HG03354 (cell line): ENCODE results near the gene VWA3B.

Source experiments
- ATAC-seq: cut with Tn5 transposase; IDR thresholded peaks from one replicate; pipeline ENCODE4 v1.9.1; 2021; ENCODE audit warnings: mild to moderate bottlenecking; ENCODE audit not compliant: unreplicated experiment, poor library complexity, severe bottlenecking

VWA3B gene

DNA sequence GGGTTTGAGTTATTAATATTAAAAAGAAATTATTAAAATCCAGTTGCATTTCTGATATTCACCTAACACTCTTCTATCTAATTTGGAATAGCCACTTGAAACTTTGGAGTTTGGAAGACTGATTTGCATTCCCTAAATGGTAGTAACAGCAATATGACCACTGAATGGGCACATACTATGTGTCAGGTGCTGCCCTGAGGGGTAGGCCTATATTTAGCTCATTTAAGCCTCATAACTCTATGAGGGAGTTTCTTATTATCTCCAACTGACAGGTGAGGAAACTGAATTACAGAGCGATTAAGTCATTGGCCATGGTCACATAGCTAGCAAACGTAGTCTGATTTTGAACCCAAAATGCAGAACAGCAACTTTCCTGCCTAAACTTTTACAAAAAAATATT is 77.3 kb downstream of the VWA3B start:
- no peak for ATAC-seq

DNA sequence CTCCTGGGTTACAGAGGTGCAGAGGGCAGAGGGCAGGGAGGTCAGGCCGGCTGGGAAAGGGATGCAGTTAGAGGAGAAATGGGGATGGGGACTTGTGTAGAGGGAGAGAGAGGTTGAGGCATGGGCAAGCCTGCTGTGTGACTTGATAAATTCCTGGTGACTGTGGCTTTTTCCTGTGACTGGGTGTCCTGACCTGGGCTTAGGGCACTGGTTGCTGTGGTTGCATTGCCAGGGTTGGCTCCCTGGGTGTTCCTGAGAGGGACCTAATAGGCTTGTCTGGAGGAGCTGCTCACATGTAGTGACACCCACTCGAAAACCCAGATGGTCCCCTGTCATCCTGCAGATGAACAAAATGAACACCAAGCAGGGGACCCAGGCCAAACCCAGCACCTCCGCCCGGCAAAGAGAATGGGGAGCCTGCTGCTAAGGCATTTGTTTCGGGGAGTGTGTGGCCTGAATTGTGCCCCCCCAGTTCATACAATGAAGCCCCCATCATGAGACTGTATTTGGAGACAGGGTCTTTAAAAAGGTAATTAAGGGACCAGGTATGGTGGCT is 78.6 kb downstream of the VWA3B start:
- no peak for ATAC-seq

DNA sequence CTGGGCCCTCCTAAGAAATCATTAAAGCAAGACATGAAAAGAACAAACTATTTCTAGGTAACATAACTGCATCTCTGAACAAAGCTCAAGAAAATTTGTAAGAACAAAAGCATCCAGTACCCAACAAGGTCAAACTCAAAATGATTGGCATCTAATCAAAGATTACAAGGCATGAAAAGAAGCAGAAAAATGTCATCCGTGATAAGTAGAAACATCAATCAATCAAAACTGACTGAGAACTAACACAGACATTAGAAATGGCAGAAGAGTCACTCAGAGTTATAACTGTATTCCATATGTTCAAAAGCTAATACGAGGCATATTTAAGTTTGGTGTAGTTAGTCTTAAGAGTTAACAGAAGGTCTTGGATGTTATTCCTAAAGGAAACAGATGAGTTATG is 80.9 kb downstream of the VWA3B start:
- no peak for ATAC-seq

DNA sequence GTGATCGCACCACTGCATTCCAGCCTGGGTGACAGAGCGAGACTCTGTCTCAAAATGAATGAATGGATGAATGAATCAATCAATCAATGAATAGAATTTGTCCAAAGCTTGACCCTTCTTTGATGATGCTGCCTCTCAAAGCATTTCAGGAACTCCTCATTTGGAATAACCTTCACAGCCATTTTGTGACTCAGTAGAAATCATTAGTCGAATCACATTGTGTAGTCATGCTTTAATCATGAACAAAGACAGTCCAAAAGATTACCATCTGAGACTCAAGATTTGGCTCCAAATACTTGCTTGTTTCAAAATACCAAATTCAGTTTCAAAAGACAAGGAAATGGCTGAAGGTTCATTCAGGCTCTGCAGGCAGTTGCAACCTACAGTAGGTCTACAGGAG is 83.1 kb downstream of the VWA3B start:
- no peak for ATAC-seq

DNA sequence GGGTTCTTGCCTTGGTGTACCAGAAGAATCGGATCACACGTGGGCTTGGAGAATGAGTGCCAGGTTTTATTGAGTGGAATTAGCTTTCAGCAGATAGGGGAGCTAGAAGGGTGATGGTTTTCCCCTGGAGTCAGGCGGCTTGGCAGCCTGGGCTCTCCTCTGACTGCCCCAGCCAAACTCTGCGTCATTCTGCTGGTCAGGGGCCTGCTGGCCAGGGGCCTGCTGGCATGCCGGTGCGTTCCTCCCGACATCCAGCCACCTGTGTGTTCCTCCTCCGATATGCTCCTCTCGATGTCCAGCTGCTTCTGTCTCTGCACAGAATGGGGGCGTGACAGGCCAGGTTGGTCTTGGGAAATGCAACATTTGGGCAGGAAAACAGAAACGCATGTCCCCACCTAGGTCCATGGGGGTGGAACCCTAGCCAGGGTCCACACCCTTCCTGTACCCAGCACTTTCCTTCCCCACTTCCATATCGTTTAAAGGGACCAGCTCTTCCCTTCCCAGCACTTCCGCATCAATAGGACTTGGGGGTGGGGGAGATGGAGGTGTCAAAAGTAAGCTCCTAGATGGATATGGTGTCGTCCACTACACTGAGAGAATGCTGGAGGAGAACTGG is 85.3 kb downstream of the VWA3B start:
- no peak for ATAC-seq

DNA sequence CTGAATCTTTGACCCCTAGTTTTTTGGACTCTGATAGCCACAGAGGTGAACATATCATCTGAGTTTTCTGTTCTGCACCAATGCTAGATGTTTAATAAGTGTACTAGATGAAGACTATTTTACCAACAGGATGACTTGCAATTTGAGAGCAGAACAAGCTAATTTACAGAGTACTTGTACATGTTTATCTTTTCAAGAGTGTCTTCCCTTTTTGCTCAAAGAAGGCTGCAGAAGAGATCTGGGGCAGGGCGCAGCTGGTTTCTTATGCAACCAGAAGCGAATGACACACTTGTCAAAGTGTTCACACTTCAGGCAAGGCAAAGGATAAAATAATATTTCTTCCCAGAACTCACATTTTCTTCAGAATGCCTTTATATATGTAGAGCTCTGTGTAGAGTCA is 86.0 kb downstream of the VWA3B start:
- ATAC-seq = no peak

DNA sequence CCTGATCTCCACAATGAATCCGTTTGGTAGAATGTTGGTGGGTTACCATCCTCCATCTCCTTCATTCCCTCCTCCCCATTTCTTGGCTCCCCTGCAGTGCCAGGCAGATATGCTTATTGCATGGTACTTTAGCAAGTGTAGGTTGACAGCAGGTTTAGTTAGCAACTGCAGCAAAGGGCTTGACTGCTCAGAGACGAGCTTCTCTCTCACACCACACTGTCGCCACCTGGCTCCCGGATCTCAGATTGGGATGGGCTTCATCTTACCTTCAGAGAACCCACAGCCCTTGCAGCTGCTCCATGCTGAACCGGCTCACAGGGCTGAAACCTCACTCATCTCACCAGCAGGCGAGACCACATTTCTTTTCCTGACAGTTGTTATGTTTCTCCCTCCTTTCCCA is 88.8 kb downstream of the VWA3B start:
- no peak for ATAC-seq

DNA sequence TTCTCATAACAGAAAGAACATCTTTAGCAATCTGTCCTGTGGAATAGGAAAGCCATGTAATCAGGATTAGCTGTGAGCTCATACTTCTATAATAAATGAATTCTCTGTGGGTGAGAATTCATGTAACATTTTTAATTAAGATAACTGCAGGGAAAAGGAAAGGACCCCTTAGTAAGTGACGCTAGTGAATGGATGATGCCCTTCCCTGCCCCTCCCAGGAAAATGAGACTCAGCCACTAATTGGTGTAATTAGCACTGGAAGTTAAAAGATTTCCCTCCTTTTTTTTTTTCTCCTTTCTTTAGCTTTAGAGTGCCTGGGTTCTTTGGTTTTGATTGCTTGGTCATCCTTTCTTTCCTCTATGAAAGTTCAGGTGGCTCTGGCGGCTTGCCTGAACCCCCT is 90.3 kb downstream of the VWA3B start:
- no peak for ATAC-seq

DNA sequence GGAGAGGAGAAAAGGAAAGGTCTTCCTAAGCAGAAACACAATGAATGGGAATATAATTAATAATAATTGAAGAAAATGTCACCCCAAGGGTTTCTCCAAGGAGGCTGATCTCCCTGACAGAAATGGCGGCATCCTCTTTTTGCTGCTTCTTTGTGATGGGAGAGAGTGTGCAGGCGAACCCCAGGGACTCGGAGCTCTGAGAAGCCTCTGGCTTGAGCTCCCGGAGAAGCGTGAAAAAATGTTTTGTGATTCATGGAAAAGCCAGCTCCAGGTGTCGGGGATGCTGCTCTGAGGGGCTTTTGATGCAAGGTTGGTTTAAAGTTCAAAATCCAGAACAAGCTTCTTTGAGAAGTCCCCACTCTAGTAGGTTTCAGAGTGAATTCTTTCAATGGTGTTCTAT is 91.0 kb downstream of the VWA3B start:
- ATAC-seq = no peak

DNA sequence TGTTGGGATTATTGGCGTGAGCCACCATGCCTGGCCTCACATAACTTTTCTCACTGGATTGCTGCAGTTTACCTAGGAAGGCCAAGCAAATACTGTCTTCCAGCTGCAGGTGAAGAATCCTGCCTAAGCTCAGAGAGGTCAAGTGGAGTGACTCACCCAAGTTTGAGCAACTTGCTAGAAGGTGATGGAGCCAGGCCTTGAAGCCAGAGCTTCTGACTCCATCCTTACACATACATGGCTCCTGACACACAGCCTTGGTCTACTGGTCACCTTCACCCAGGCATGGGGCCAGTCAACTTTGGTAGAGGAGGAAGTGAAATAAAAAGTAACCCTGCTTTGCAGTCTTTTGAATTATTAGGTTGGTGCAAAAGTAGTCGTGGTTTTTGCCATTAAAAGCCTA is 93.5 kb downstream of the VWA3B start:
- ATAC-seq = no peak

DNA sequence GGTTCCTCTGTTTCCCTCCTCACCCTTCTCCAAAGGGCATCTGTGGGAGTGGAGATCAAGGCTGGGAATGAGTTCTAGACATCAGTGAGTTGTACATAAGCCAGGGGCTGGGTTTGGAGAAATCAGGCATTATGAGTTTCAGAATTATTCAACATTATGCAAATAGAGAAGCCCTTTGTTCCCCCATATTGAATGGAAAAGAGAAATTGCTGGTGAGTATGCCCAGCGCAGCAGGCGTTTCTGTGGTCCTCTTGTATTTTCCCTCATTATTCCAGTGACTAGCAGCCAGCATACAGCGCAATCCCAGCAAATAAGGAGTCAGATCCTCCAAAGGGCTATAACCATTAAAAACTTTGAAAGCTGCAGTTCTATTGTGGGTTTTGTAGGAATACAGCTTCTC is 94.4 kb downstream of the VWA3B start:
- ATAC-seq = no peak

DNA sequence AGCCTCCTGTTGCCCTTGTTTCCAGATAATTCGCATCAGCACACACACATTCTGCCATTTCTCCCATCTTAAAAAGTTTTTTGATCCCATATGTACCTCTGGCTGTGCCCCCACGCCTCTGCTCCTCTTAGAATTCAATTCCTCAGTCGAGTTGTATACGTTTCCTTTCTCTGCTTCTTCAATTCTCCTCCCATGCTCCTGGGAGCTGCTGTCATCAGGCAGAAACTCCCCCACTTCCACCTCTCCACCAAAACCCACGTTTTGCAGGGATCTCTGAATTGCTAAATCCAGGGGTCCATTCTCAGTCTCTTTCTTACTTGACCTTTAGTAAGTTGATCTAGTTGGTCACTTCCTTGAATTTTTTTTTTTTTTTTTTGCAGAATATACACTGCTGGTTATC is 98.8 kb downstream of the VWA3B start:
- no peak for ATAC-seq

DNA sequence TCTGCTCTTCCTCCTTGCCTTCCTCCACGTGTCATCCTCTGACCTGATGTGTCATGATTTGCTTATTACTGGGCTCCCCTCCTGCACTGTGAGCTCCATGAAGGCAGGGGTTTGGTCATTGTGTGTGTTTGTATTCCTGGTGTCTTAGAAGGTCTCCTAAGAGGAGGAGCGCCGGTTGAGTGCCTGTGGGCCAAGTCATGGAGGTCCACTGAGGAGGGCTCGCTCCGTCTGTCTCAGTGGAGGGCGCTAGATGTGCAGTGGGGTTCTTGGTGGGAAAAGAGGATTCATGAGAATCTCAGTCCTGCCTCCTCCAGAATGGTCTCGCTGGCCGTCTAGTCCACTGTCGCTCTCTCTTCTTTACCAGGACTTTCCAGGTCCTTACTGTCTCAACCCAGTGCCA is 100.2 kb downstream of the VWA3B start:
- no peak for ATAC-seq

DNA sequence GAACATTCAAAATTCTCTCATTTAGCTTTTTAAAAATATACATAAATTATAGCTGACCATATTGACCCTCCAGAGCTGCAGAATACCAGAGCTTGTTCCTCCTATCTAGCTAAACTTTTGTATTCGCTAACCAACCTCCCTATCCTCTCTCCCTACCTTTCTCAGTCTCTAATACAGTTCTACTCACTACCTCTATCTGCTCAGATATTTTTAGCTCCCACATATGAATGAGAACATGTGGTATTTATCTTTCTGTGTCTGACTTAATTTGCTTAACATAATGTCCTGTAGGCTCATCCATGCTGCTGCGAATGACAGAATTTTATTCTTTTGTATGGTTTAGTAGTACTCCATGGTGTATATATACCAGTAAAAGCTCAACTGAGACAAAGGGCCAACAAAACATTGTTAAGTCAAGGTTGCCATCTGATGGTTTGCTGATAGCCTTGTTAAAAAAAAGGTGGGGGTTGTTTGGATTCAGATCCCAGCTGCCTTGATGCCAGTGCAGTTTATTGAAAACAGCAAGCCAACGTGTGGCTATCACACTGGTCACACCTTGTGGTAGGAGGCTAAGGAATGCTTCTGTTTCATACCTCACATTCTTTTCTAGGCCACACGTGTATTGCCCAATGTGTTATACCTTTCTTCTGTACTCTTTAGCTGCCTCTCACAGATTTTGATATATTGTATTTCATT is 101.5 kb downstream of the VWA3B start:
- no peak for ATAC-seq

DNA sequence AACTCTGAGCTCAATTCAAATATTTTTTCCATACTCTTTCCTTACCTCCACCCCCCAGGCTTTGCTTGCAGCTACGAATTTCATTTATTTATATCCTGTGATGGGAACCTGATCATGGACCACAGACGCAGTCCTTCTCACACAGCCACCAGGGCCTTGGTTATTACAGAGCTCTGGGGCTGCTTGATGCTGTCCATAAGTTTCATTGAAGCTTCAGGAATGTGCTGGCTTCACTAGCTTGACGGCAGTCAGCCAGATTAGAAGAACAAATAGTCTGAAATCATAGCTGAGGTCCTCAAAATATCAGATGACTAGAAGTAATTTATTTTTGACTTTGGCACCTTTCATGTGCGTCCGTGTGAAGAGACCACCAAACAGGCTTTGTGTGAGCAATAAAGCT is 104.9 kb downstream of the VWA3B start:
- ATAC-seq = no peak

DNA sequence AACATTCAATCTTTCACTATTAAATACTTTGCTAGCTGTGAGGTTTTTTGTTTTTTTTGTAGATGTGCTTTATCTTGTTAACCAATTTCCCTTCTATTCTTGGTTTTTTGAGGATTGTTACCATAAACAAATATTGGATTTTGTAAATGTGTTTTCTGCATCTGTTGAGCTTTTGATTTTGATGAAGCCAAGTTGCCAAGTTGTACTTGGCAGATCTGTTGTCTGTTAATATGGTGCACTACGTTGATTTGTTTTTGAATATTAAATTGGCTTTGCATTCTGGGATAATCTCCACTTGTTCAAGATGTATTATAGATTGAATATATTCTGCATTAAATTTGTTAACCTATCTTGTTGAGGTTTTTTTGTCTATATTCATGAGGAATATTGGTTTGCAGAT is 114.6 kb downstream of the VWA3B start:
- ATAC-seq = no peak

DNA sequence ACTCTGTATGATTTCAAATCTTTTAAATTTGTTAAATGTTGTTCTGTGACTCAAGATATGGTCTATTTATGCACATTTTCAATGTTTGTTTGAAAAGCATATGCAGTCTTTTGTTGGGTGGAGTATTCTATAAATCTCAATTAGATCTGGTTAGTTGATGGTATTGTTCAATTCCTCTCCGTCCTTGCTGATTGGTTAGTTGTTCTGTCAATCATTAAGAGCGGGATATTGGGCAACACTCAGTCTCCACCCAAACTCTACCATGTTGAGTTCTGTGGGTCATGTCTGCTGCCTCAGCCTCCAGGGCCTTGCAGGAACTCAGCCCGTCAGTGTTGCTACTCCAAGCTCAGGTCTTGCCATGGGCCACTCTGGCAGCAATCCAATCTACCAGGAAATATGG is 118.9 kb downstream of the VWA3B start:
- no peak for ATAC-seq

DNA sequence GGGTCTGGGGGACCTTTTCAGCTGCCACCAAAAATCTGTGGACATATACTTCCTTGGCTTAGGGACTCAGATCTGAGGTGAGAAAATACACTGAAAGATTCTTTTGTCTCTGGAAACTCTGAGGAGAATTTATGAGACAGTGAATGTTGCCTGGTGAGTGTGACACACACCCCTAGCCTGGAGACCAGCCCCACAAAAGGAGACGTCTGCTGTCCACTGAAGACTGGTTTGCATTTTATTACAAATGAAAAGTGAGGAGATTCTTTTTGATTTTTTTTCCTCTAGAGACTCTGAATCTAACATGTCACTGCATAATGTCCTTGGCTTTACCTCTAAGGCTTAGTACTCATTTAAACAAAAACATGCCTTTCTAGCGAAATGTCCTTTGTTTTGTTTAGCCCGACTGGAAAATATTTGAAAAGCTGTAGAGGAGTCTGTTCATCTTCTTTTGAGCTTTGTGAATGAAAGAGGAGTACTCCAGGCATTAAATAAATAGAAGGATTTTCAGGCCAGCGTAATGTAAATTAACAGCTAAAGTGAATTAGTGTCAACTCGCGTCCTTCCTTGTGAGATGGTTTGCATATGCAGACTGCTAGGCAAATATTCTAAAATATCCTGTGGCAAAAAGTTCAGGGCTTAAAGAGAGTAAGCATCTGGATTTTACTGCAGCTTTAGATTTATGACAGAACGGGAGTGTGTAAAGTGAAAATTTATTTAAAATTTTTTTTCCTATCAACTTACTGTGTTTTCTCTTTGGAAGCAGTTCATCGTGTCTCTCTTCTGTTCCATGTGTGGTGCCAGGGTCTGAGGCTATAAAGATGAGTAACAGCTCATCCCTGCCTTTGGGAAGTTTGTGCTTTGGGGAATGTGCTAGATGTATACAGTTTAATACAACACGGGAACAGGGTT is 125.4 kb downstream of the VWA3B start:
- ATAC-seq = no peak

DNA sequence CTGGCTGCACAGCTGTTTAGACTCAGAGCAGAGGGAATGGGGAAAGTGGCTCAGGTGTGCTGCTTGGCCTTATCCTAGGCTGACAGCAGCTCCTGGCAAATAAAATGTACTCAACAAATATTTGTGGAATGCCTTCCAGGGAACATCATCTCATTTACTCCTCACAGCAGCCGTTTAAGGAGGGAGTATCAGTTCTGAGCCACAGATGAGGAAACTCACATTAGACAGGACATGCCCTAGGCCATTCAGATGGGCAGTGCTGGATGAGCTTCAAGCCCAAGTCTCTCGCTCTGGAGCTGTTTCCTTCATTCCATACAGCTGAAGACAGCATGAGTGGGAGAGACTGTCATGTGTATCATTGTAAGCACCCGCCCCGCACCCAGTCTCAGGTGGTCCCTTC is 129.6 kb downstream of the VWA3B start:
- no peak for ATAC-seq

DNA sequence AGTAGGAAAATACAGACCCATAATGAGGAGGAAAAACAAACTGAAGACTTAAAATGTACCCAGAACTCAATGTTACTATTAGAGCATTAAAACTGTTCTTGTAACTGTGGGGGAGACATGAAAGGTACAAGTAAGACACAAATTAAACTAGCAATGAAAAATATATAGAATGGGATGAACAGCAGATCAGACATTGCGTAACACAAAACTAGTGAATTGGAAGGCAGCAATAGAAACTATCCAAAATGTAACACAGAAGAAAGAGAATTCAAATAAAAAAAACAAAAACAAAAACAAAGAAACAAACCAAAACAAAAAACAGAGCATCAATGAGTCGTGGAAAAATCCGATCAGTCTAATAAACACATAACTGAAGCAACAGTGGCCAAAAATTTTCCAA is 132.2 kb downstream of the VWA3B start:
- ATAC-seq = no peak

DNA sequence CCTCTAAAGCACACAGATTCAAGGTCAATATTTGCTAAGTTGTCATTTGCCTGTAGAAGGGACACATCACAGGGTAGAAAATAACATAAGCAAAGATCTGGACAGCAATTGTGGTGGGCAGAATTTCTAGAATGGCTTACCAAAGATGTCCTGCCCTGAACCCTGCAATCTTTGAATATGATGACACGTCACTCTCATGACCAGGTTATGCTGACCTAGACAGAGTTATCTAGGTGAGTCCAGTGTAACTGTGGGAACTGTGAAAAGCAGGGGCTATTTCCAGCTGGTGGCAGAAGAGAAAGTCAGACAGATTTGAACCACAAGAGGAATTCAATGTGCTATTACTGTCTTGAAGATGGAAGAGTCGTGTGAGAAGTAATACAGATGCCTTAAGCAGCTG is 147.0 kb downstream of the VWA3B start:
- ATAC-seq = no peak
